Occipital lobe (tissue), 2 donors: ENCODE data around the gene CLIP4. TPM values are rescaled to one million over a fixed set of nuclear protein-coding genes. Genes with fewer than 3 reads are reported as not detected.
"Not testable (repeated sequence)": the region's sequence is repeated elsewhere in the genome, so short reads cannot be mapped to it uniquely, and the experiment has no call there.

Experiments used
- DNase-seq: peaks from one replicate; lab custom pipeline; 2025; lab: John Stamatoyannopoulos, UW
- total RNA-seq: library from RNA; depleted of rRNA; stranded (reverse); fragments of >200 nt; gene quantifications from one replicate; pipeline ENCODE4 v1.2.3, GENCODE V29; 2014

CLIP4 gene
- 51.5 TPM for total RNA-seq

- DNase-seq: peak; percentile 62
Observed at GRCh38 chr2:29114946-29115609, at the start of gene CLIP4. TSS of gene CLIP4 (plus strand) at chr2:29115415. CDS start at chr2:29121389, 5,974 bp downstream.

GRCh38 chr2:29066271-29066860, 48.8 kb upstream of the CLIP4 start:
- DNase-seq: no peak

GRCh38 chr2:29066997-29067605, 48.1 kb upstream of the CLIP4 start:
- no peak for DNase-seq

GRCh38 chr2:29068513-29068912, 46.7 kb upstream of the CLIP4 start:
- DNase-seq: no peak

- DNase-seq: no peak
Observed at GRCh38 chr2:29070526-29070925, 44.7 kb upstream of the CLIP4 start.

- no peak for DNase-seq
Observed at GRCh38 chr2:29071032-29071975, 43.9 kb upstream of the CLIP4 start.

GRCh38 chr2:29072251-29072650, 43.0 kb upstream of the CLIP4 start:
- no peak for DNase-seq

- DNase-seq: no peak
Observed at GRCh38 chr2:29072971-29073725, 42.1 kb upstream of the CLIP4 start.

GRCh38 chr2:29073933-29074332, 41.3 kb upstream of the CLIP4 start:
- no peak for DNase-seq

- no peak for DNase-seq
Observed at GRCh38 chr2:29074411-29074810, 40.8 kb upstream of the CLIP4 start, which contains the start of gene PCARE. TSS of gene PCARE (minus strand) at chr2:29074523. CDS start at chr2:29074261, 262 bp downstream.

GRCh38 chr2:29075894-29076705, 39.1 kb upstream of the CLIP4 start:
- peak; percentile 69 for DNase-seq

- DNase-seq: no peak
Observed at GRCh38 chr2:29079887-29080286, 35.3 kb upstream of the CLIP4 start.

- DNase-seq: no peak
Observed at GRCh38 chr2:29080886-29081743, 34.1 kb upstream of the CLIP4 start.

- DNase-seq: no peak
Observed at GRCh38 chr2:29082804-29083495, 32.3 kb upstream of the CLIP4 start.

- DNase-seq: no peak
Observed at GRCh38 chr2:29084554-29084953, 30.7 kb upstream of the CLIP4 start.

- not testable (repeated sequence) for DNase-seq
Observed at GRCh38 chr2:29090311-29090710, 24.9 kb upstream of the CLIP4 start.

- DNase-seq: no peak
Observed at GRCh38 chr2:29096969-29097368, 18.2 kb upstream of the CLIP4 start.

GRCh38 chr2:29097569-29097968, 17.6 kb upstream of the CLIP4 start:
- DNase-seq: no peak
